Loucy (cell line): Measurements from ENCODE around the gene INSYN1.

ENCODE experiments used
- H2AFZ ChIP-seq: fragments of 200-600 bp; sonication (generic); 2 replicates; pipeline ENCODE4 v1.6.0; 2016; ENCODE audit warnings: antibody characterized with exemption, mild to moderate bottlenecking, low read length, moderate library complexity
- H3F3A ChIP-seq: fragments of 200-600 bp; 2 replicates; pipeline ENCODE4 v1.6.0; 2016; ENCODE audit warnings: antibody characterized with exemption, low read depth, mild to moderate bottlenecking
- H3K27me3 ChIP-seq: fragments of 200-600 bp; sonication (generic); 2 replicates; pipeline ENCODE4 v1.6.1; 2014; ENCODE audit warnings: low read length, mild to moderate bottlenecking; ENCODE audit not compliant: insufficient read depth, poor library complexity, severe bottlenecking
- H3K36me3 ChIP-seq: fragments of 200-600 bp; sonication (generic); 2 replicates; pipeline ENCODE4 v1.6.1; 2016; ENCODE audit warnings: low read length; ENCODE audit not compliant: insufficient read depth
- H3K4me1 ChIP-seq: fragments of 200-600 bp; sonication (generic); 2 replicates; pipeline ENCODE4 v1.5.1; 2014; ENCODE audit warnings: low read length, mild to moderate bottlenecking; ENCODE audit not compliant: insufficient read depth, poor library complexity, severe bottlenecking
- H3K4me2 ChIP-seq: fragments of 200-600 bp; sonication (generic); 2 replicates; pipeline ENCODE4 v1.6.0; 2014; ENCODE audit warnings: antibody characterized with exemption, low read length, low read depth, mild to moderate bottlenecking; ENCODE audit not compliant: poor library complexity, severe bottlenecking
- H3K4me3 ChIP-seq: fragments of 200-600 bp; sonication (generic); 2 replicates; pipeline ENCODE4 v1.5.1; 2014; ENCODE audit warnings: low read length, mild to moderate bottlenecking, mixed read lengths; ENCODE audit not compliant: poor library complexity, severe bottlenecking
- H3K79me2 ChIP-seq: fragments of 200-600 bp; sonication (generic); 2 replicates; pipeline ENCODE4 v1.6.1; 2014; ENCODE audit warnings: low read length; ENCODE audit not compliant: insufficient read depth
- H3K9ac ChIP-seq: fragments of 200-600 bp; sonication (generic); 2 replicates; pipeline ENCODE4 v1.6.0; 2014; ENCODE audit warnings: mild to moderate bottlenecking, low read depth, low read length, moderate library complexity; ENCODE audit not compliant: poor library complexity, severe bottlenecking
- H3K9me2 ChIP-seq: fragments of 200-600 bp; sonication (generic); replicated peaks from 2 replicates; pipeline ENCODE4 v1.6.1; 2016; ENCODE audit warnings: low read depth, low read length, mixed read lengths
- H3K9me3 ChIP-seq: fragments of 200-600 bp; sonication (generic); 2 replicates; pipeline ENCODE4 v1.6.1; 2014; ENCODE audit warnings: mild to moderate bottlenecking, antibody characterized with exemption, low read length, low read depth; ENCODE audit not compliant: insufficient read depth
- H4K20me1 ChIP-seq: fragments of 200-600 bp; sonication (generic); 2 replicates; pipeline ENCODE4 v1.6.0; 2014; ENCODE audit warnings: antibody characterized with exemption, low read length, mild to moderate bottlenecking; ENCODE audit not compliant: insufficient read depth, poor library complexity, severe bottlenecking
- EZH2phosphoT487 ChIP-seq: fragments of 200-600 bp; IDR thresholded peaks from 2 replicates; pipeline ENCODE4 v1.6.1; 2018; ENCODE audit warnings: antibody characterized with exemption, mild to moderate bottlenecking, moderate library complexity, borderline replicate concordance
- TF ChIP-seq, protein P1 (sequence below): fragments of 200-600 bp; sonication (generic); conservative IDR thresholded peaks from 2 replicates; pipeline ENCODE4 v1.5.1; 2014; ENCODE audit warnings: mild to moderate bottlenecking, antibody characterized with exemption, low read length

INSYN1 gene

DNA sequence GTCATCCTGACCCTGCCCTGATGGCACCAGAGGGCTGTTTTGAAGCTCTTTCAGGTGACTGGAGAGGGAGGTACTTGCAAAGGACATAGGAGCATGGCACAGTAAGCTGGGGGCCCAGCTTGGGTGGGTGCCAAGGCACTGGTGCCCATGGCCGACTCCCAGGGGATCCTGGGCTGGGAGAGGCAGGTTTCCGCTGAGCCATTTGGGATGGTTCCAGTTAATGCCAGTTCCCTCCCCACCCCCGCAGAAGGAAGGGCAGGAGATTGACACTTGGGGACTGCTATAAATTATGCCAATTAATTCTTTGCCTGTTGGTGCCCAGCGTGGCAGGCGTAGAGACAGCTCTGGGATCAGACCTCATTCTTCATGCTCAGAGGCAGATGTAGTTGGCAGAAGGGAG is 42.8 kb downstream of the INSYN1 start:
- Histone ChIP-seq H3F3A (no peaks in the 10 kb centered on the region), H3K9ac (no peak overlapping the region), H3K4me2 (no peak overlapping the region), H3K4me1 (no peaks in the 10 kb centered on the region), H3K36me3 (no peaks in the 10 kb centered on the region), H2AFZ (no peak overlapping the region), H3K4me3 (no peak overlapping the region), H3K79me2 (no peaks in the 10 kb centered on the region), H3K27me3 (no peaks in the 10 kb centered on the region), H4K20me1 (no peaks in the 10 kb centered on the region), H3K9me2 (no peaks in the 10 kb centered on the region), H3K9me3 (no peaks in the 10 kb centered on the region)
- no peak for TF ChIP-seq EZH2phosphoT487
- TF ChIP-seq, protein P1, sequence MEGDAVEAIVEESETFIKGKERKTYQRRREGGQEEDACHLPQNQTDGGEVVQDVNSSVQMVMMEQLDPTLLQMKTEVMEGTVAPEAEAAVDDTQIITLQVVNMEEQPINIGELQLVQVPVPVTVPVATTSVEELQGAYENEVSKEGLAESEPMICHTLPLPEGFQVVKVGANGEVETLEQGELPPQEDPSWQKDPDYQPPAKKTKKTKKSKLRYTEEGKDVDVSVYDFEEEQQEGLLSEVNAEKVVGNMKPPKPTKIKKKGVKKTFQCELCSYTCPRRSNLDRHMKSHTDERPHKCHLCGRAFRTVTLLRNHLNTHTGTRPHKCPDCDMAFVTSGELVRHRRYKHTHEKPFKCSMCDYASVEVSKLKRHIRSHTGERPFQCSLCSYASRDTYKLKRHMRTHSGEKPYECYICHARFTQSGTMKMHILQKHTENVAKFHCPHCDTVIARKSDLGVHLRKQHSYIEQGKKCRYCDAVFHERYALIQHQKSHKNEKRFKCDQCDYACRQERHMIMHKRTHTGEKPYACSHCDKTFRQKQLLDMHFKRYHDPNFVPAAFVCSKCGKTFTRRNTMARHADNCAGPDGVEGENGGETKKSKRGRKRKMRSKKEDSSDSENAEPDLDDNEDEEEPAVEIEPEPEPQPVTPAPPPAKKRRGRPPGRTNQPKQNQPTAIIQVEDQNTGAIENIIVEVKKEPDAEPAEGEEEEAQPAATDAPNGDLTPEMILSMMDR, result no peak

DNA sequence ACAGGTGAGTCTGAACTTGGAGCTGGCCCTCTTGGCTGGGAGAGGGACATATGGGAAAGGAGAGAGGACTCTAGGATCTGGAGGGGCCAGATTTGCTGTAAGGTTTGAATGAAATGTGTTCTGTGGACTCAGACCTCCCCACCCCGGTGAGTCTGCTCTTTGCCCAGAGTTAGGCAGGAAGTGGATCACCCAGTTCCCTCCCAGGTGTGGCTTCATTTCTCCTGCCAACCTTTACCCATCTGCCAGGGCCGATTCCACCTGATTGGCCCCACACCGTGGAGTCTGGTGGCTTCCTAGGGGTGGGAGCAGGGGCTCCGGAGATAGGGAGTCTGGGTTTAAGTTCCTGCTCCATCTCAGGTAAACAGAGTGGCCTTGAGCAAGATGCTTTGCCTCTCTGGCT is 43.5 kb downstream of the INSYN1 start:
- Histone ChIP-seq H3K4me1 (no peaks in the 10 kb centered on the region), H2AFZ (no peak overlapping the region), H3K27me3 (no peaks in the 10 kb centered on the region), H3F3A (no peaks in the 10 kb centered on the region), H3K36me3 (no peaks in the 10 kb centered on the region), H3K4me3 (no peak overlapping the region), H3K4me2 (no peak overlapping the region), H4K20me1 (no peaks in the 10 kb centered on the region), H3K9me2 (no peaks in the 10 kb centered on the region), H3K79me2 (no peaks in the 10 kb centered on the region), H3K9me3 (no peaks in the 10 kb centered on the region), H3K9ac (no peak overlapping the region)
- TF ChIP-seq, protein P1, result no peak
- no peak for TF ChIP-seq EZH2phosphoT487

DNA sequence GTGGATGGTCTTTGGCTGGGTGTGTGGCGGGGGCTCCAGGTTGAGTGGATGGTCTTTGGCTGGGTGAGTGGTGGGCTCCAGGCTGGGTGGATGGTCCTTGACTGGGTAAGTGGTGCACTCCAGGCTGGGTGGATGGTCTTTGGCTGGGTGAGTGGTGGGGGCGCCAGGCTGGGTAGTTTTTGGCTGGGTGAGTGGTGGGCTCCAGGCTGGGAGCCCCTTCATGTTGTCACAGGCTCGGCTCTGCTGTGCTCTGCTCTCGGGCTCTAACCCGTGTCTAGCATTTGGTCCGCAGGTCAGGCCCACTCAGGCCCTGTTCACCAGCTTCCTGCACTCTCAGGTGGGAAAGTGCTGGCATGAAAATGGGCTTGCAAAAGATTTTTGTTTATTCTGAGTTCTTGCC is 43.9 kb downstream of the INSYN1 start:
- H3K4me1 ChIP-seq, result no peaks in the 10 kb centered on the region

More for the DNA sequence above, 43.9 kb downstream of the INSYN1 start:
- no peaks in the 10 kb centered on the region for H3K79me2 ChIP-seq
- H3K4me3 ChIP-seq, result no peak overlapping the region
- no peaks in the 10 kb centered on the region for H3K36me3 ChIP-seq
- H3F3A ChIP-seq, result no peaks in the 10 kb centered on the region
- H3K27me3 ChIP-seq, result no peaks in the 10 kb centered on the region
- no peak overlapping the region for H3K4me2 ChIP-seq
- no peaks in the 10 kb centered on the region for H3K9me3 ChIP-seq
- no peak overlapping the region for H3K9ac ChIP-seq
- no peaks in the 10 kb centered on the region for H3K9me2 ChIP-seq
- no peaks in the 10 kb centered on the region for H4K20me1 ChIP-seq
- TF ChIP-seq, protein P1, result no peak
- no peak for TF ChIP-seq EZH2phosphoT487
- H2AFZ ChIP-seq, result no peak overlapping the region
